Colon (tissue), 2 donors: Measurements from ENCODE around the gene EPB41L4A.

Source experiments
- FAIRE-seq: peaks from 2 replicates; lab custom pipeline; 2012; peaks lifted over from hg19 to GRCh38; lab: Jason Lieb, UNC
- donor health status: control.
- donor health status: control.

EPB41L4A gene

DNA sequence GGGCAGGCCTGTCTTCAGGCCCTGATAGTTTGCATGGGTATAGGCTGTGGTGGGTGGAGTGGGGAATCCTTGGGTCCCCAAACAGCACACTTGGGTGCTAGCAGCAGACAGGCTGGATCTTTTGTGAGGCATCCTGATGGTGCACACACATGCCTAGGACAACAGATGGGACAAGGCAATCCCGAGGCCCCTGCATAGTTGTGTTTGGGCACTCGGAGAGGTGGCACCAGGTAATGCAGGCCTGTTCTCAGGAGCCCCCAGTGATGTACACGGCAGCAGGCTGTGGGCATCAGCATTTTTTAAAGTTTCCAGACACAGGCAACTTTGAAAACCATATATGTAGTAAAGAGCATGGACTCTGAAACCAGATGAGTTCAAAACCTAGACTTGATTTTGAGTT, 65.4 kb downstream of the EPB41L4A start:
- FAIRE-seq = no peak

DNA sequence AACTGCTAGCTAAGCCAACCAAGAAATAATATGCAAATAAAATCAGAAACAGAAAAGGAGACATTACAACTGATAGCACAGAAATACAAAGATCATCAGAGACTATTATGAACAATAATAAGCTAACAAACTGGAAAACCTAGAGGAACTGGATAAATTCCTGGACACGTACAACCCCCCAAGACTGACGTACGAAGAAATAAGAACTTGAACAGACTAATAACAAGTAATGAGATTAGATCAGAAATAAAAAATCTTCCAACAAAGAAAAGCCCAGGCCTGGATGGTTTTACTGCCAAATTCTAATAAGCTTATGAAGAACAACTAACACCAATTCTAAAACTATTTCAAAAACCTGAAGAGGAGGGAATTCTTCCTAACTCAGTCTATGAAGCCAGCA, 67.9 kb downstream of the EPB41L4A start:
- no peak for FAIRE-seq

DNA sequence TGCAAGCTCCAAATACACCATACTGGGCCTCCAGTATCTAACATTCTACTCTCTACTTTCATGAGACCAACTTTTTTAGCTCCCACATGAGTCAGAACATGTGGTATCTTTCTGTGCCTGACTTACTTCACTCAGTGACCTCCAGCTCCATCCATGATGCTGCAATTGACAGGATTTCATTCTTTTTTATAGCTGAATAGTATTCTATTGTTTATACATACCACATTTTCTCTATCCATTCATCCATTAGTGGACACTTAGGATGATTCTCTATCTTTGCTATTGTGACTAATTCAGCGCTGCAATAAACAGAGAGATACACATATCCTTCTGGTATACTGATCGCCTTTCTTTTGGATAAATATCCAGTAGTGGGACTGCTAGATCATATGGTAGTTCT, 68.5 kb downstream of the EPB41L4A start:
- no peak for FAIRE-seq

DNA sequence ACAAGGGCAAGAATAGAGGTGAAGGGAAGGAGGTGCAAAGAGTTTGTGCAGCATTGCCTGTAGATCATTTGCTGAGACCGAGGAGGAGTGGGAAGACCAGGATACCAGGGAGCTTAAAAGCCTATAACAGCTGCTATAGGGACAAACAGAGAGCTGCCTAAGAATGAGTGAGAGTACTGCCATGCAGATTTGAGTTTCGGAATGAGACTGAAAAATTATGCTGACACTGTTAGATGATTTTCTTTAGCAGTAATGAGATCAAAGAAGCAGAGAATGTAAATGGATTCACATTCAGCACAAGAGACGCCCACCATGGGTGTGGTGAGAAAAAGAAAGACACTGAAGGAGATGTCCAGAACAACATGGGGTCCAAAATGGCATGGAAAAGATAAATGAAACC, 69.7 kb downstream of the EPB41L4A start:
- no peak for FAIRE-seq

DNA sequence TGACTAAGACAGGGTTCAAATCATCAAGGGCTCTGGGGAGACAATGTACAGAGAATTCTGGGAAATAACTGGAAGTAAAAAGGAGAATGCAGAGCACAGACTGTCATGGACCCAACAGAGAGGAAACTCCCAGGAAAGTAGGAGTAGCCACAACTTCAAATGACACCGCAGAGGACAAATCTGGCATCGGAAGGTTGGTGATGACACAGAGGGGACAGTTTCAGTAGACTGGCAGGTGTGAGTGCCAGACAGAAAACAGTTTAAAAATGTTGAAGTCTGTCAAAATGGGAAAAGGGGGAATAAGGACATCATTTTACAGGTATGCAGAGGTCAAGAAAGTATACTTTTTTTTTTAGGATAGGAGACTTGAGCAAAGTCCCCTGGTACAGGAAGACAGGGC, 70.2 kb downstream of the EPB41L4A start:
- FAIRE-seq = no peak

DNA sequence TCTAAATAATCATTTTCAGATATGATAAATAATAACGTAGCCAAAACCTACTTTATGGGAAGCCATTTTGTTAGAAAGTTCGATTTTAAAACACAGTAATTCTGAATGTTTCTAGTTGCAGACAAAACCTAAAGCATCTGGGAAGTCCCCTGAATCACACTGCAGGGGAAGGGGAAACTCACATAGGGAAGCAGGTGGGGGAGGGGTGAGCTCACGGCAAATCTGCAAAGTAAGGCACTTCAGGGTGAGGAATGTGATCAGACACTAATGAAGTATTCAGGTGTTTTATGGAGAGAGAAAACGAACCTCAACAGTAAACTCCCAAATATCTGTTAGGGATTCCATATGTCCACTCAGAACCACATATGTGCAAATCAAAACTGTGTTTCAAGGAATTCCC, 70.7 kb downstream of the EPB41L4A start:
- FAIRE-seq = no peak

DNA sequence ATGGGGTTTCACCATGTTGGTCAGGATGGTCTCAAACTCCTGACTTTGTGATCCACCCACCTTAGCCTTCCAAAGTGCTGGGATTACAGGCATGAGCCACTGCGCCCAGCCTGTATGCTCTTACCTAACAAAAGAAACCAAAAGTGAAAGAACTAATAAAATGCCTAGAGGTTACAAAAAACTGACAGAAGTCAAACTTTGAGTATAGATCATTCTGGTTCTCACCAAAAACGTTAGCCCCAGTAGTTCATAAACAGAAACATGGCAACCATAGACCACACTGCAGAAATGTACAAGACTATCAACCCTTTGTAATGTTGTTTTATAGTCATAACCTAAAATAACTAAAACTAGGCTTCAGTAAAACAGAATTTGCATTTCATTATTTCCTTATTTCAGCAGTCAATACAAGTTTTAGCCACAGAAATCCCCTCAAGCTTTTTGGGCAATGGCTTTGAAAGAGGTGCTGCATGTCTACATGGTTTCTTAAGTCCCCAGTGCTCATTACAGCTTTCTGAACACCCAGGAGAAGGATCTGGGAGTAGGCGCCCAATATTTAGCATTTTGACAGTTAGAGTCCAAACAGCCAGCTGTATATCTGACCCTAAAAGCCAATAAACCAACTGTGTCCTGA, 72.5 kb downstream of the EPB41L4A start:
- FAIRE-seq = no peak

DNA sequence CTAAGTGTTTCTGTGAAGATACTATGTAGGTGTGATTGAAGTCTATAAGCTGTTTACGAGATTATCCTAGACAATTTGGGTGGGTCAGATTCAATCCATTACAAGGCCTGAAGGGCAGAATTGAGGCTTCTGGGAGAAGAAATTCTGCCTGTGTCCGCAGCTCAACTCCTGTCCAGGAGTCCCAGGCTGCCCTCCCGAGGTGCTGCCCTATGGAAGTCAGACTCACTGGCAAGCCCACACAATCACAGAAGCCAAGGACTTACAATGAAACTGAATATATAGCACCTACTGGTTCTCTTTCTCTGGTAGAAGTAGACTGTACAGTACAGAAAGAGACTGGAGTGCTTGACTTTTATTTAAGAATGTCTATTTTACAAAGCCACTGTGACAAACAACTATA, 74.5 kb downstream of the EPB41L4A start:
- FAIRE-seq = no peak

DNA sequence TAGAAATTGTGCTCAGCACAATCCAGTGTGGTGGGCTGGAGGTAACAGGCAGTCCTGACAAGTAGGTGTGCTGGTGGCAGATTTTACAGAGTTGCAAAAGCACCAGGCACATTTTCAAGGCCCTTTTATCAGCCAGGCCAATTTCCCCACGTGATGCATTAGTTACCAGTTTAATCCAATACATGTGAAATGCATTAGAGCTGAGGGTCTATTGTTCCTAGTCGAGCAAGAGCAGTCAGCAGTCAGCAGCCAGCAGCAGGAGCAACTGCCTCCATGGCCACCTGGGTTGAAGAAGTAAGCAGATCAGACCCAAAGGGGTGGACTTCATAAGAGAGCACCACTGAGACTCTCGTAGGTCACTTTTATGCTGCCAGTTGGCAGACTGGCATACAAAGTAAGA, 76.7 kb downstream of the EPB41L4A start:
- FAIRE-seq = no peak

DNA sequence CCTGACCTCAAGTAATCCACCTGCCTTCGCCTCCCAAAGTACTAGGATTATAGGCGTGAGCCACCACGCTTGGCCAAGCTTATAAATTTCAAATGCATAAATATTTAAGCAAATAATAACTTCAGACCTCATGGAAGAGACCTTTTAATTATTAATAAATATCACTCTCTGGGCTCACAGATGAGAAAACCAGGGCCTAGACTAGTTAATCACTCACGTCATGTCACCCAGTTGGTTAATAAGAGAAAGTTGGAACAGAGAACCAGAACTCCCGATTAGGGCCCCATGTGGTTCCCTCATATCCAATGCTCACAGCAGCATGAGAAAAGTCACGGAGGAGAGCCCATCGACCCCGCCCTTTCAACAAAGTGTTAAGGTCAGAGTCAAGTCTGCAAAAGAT, 79.3 kb downstream of the EPB41L4A start:
- no peak for FAIRE-seq

DNA sequence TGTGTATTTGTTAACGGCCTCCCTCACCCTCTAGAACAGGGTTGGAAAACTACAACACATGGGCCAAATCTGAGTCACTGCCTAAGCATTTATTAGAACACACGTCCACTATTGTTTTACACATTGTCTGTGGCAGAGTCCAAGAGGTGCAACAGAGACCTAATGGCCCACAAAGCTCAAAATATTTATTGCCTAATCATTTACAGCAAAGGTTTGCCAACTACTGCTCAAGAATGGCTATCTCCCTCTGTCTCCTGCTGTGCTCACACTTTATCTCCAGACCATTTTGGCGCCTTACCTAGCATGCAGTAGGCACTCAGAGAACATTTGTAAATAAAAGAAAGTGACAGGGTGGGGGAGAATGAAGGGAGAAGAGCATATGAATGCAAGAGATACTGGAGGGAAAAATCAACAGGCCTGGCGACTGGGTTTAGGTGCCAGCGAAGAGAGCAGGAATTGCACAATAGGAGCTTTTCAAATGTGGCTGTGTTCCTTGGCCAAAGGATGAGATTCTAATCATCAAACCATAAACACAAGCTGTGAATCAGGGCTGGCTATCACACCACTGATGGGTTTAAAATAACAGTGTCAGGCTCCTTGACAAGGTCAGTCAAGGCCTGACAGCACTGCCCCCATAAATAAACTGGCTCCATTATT, 80.3 kb downstream of the EPB41L4A start:
- FAIRE-seq = no peak

DNA sequence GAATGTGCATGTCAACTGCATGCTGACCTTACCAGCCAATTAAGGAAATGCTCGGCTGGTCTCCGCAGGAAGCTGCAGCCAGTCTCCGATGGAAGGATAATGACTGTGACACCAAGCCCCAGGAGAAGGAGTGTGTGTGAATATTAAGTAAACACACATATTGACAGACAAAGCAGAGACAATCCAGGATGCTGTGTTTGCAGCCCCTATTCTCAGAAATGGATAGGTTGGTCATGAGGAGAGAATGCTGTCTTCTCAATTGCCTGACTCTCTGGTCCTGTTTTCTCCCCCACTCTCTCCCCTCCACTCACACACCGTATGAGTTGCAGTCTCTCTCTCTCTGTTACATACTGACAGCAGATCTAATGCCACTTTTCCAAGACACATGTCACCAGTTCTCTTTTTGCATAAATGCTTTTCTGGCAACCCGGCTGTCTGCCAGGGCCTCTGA, 85.7 kb downstream of the EPB41L4A start:
- no peak for FAIRE-seq

DNA sequence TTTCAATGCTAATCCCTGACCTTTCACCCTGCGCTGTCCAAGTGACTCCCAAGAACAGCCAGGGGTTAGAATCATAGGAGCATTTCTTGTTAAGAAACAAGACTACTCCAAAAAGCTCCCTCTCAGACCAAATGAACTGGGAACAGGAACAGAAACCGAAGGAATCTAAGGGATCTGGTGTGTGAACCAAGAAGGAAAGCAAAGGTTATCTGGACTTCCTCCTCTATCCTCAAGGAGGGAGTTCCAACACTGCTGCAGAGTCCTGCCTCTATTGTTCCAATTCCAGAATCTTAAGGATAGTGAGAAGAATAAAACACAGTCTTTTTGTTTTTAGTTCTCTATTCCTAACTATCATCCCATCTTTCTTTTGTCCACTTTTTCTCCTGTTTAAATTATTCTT, 87.2 kb downstream of the EPB41L4A start:
- no peak for FAIRE-seq

DNA sequence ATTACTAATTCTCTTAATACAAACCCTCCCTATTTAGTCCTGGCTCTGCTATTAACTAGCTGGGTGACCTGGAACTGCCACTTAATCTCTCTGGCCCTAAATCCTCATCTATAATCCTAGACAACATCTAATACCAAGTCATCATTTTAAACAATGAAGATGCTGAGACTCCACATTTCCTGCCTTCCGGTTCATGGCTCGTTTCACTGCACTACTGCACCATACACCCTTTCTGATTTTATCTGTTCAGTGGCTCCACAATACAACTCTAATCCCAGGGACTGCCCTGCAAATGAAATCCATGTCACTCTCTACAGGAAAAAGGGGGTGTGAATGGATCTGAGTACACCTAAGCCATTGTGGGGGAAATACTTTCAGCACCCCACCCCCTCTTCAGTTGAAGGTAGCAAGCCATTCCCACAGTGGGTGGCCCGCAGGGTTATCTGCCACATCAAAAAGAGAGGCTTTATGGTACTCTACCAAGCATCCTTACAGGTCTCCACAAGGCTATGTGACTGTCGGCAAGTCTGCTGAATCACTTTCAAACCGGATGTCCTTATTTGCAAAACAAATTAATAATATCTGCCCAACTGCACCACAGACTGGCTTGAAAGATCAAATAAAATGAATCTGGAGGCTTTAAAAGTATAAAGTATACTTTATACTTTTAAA, 89.5 kb downstream of the EPB41L4A start:
- no peak for FAIRE-seq

DNA sequence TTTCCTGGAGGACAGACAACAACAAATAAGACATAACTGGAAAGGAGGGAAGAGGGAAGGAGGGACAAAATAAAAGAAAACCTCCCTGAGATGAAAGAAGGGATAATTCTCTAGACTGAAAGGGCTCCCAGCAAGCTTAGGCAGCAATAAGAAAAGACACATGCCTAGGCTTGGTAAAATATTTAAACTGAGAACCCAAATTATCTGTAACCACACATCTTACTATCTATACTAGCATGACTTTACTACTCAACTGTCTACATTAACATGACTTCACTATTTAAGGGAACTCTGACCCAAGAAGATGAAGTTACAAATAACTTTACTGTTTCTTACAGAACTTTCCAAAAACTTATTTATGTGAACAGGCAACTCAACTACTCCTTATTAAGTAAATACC, 95.9 kb downstream of the EPB41L4A start:
- FAIRE-seq = no peak

DNA sequence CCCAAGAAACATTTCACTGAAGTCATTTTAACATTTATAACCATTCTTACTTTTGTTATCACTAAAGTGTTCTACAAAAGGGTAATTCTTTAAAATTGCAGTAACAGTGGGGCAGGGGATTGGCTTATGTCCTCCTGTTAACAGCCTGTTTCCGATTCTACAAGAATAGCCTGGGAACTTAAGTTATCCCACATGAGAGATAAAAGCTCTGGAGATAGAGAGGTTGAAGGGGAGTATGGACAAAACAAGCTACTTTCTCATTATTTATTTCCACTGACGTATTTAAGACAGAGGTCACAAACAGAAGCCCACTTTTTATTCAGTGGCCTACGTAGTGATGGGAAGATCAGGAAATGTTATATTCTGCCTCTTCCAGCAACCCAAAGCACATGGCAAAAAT, 98.7 kb downstream of the EPB41L4A start:
- no peak for FAIRE-seq

DNA sequence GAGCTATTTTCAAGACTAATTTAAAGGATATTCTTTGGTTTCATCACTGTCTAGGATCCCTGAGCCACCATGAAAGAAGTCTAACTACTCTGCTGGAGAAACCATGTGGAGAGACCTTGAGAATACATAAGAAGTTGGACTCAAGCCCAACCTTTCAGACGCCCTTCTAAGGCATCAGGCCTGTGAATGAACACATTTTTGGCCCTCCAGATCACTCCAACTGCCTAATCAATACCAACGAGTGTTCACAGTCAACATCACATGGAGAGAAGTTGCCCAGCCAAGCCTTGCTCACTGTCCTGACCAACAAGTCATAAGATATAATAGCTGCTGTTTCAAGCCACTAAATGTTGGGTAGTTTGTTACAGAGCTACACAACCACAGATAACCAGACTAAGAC, 100.7 kb downstream of the EPB41L4A start:
- FAIRE-seq = no peak

DNA sequence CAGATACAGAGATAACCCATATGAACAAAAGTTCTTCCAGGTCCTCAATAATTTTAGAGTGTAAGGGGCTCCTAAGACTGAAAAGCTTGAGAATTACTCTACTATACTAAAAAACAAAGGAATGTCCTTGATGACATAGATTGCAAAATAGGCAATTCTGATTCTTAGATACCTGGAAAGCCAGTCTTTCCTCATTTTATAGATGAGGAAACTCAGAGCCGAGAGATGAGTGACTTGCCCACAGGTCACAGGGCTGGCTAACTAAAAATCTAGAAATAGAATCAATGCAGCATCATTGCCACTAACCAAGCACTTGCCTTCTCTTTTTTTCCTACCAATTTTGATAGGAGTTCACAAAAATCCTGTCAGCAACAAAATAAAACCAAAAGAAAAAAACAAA, 101.2 kb downstream of the EPB41L4A start:
- no peak for FAIRE-seq

DNA sequence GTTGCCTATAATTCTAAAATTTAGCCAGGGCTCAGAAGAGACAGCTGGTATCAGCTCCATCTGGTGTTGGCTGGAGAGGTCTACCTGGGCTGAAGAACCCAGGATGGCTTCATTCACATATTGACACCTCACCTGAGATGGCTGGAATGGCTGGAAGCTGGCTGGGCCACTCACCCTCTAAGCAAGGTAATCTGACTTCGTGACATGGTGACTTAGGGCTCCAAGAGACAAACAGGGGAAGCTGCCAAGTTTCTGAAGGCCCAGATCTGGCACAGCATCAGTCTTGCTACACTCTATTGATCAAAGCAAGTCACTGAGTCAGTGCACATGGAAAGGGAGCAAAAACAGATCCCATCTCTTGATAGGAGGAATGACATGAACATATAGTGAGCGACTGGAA, 102.3 kb downstream of the EPB41L4A start:
- FAIRE-seq = no peak

DNA sequence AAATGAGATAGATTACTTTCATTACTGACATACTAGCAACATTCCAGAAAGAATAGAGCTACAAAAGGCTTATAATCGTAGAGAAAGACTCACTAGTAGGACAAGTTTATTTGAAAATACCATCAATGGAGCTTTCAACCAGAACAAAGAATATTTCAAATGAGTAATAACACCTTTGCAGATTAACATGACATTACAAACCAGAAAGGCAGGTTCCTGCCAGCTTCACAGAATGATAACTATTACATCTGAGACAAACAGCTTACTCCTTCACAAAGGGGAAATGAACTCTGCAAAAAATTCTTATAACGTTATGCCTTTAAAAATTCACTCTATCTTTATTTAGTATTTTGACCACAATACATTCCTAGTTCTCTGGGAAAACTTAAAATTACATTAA, 103.1 kb downstream of the EPB41L4A start:
- FAIRE-seq = no peak

DNA sequence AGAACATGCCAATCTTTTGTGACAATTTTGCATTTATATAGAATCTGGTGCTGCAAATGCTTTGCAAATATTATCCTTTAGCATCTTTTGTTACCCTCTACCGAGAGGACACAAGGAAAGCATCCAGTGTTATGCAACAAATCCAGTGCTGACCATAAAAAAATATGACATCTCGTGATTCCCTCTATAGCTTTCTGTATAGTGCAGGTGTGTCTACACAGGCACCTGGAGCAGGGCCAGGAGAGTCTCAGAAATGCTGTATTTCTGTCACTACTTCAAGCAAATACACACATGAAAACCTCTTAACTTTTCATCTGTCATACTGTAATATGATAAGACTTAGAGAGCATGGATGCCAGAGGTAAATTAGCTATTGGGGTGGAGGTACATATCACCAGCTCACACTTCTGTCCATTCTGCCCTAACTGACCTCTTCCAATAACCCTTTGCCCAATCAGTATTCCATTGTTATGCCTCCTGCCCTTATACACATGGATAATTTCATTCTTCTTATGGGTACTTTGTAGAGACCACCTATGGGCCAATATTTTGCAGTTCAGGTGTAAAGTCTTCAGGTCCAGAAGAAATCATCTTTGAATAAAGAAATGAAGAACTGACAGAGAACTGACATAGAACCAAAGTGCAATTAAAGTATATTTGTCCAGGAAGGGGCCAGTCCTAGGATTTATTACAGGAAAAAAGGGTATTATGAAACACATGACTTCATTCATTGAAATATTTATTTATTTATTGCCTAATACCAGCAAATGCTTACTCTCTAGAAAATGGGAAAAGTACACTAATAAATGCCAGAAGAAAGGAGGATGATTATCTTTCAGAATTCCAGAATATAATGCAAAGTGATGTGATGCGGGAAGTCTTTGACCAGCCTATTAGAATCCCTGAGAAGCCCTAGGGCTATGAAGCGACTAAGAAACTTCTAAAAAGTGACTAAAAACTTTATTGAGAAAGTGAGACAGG, 106.5 kb downstream of the EPB41L4A start:
- no peak for FAIRE-seq

DNA sequence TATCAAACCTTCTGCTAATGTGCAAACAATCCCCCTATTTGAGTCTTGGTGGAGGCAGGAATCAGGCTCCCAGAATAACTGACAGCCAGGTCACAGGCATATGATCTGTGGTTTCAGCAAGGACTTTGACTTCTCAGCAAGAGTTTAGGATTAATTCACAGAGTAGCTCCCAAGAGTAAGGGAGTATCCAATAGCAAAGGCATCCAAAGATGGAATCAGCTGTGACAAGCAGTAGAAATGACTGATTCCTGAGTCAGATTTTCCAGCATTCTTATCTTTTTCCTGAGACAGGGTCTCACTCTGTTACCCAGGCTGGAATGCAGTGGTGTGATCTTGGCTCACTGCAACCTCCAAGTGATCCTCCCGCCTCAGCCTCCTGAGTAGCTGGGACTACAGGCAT, 108.3 kb downstream of the EPB41L4A start:
- FAIRE-seq = no peak

DNA sequence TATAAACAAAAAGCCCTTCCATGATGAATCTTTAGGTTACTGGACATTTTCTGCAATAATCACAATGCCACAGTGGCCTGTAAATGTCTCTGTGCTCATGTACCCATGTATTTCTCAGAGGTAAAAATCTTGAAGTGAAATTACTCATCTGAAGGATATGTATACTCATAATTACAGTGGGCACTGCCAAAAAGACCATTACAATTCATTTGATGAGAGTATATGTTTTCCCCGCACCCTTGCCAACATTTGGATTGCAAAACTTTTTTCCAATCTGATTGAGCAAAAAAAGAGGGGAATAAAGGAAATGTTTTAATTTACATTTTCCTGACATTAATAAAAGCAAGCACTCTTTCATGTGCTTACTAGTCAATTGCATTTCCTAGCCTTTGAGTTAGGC, 110.5 kb downstream of the EPB41L4A start:
- no peak for FAIRE-seq
